Hepatocyte (in vitro differentiated cells): ENCODE results near the gene RAB3GAP1. TPM values are rescaled to one million over a fixed set of nuclear protein-coding genes. Genes with fewer than 3 reads are reported as not detected.
"Not testable (repeated sequence)": the region's sequence is repeated elsewhere in the genome, so short reads cannot be mapped to it uniquely, and the experiment has no call there.

Experiments used
- DNase-seq: peaks from one replicate; pipeline ENCODE4 v3.0.0-alpha.2; 2016; ENCODE audit warnings: low spot score
- H2AFZ ChIP-seq: fragments of 200-600 bp; sonication (generic); 2 replicates; pipeline ENCODE4 v1.6.0; 2016; ENCODE audit warnings: antibody characterized with exemption, mild to moderate bottlenecking
- H3K27ac ChIP-seq: fragments of 200-600 bp; sonication (generic); 2 replicates; pipeline ENCODE4 v1.5.1; 2016; ENCODE audit warnings: mild to moderate bottlenecking
- H3K27me3 ChIP-seq: fragments of 200-600 bp; sonication (generic); 2 replicates; pipeline ENCODE4 v1.6.1; 2016
- H3K36me3 ChIP-seq: fragments of 200-600 bp; sonication (generic); replicated peaks from 2 replicates; pipeline ENCODE4 v1.5.1; 2016; ENCODE audit warnings: low read depth; ENCODE audit not compliant: insufficient read depth
- H3K4me1 ChIP-seq: fragments of 200-600 bp; sonication (generic); 2 replicates; pipeline ENCODE4 v1.5.1; 2016; ENCODE audit warnings: mild to moderate bottlenecking, moderate library complexity; ENCODE audit not compliant: insufficient read depth
- H3K4me2 ChIP-seq: fragments of 200-600 bp; sonication (generic); 2 replicates; pipeline ENCODE4 v1.6.0; 2016
- H3K4me3 ChIP-seq: fragments of 200-600 bp; sonication (generic); 2 replicates; pipeline ENCODE4 v1.5.1; 2016; ENCODE audit warnings: mild to moderate bottlenecking
- H3K79me2 ChIP-seq: fragments of 200-600 bp; sonication (generic); 2 replicates; pipeline ENCODE4 v1.6.0; 2017; ENCODE audit warnings: mild to moderate bottlenecking
- H3K9me2 ChIP-seq: fragments of 200-600 bp; sonication (generic); replicated peaks from 2 replicates; pipeline ENCODE4 v1.6.0; 2017; ENCODE audit warnings: mild to moderate bottlenecking; ENCODE audit not compliant: insufficient read depth
- H3K9me3 ChIP-seq: fragments of 200-600 bp; sonication (generic); 2 replicates; pipeline ENCODE4 v1.5.1; 2016; ENCODE audit warnings: low read depth, mild to moderate bottlenecking
- H4K20me1 ChIP-seq: fragments of 200-600 bp; sonication (generic); 2 replicates; pipeline ENCODE4 v1.6.0; 2016; ENCODE audit warnings: mild to moderate bottlenecking; ENCODE audit not compliant: insufficient read depth, poor library complexity, severe bottlenecking
- CTCF ChIP-seq: fragments of 200-600 bp; sonication (generic); IDR thresholded peaks from 2 replicates; pipeline ENCODE4 v1.5.1; 2016; ENCODE audit warnings: antibody characterized with exemption, mild to moderate bottlenecking; ENCODE audit not compliant: poor library complexity
- EZH2 ChIP-seq: fragments of 200-600 bp; sonication (generic); IDR thresholded peaks from 2 replicates; pipeline ENCODE4 v1.6.1; 2016; ENCODE audit warnings: antibody characterized with exemption, mild to moderate bottlenecking, borderline replicate concordance
- EZH2phosphoT487 ChIP-seq: fragments of 200-600 bp; sonication (generic); IDR thresholded peaks from one replicate; pipeline ENCODE4 v1.6.1; 2018; ENCODE audit warnings: antibody characterized with exemption, mild to moderate bottlenecking, low read depth, moderate library complexity; ENCODE audit not compliant: unreplicated experiment, severe bottlenecking
- WGBS: methylation state at CpG from one replicate; pipeline ENCODE4 v1.1.6; 2016; ENCODE audit warnings: low lambda C conversion rate; ENCODE audit errors: missing lambda C conversion rate; 5-methylcytosine and 5-hydroxymethylcytosine counted together
- polyA plus RNA-seq: library from polyadenylated mRNA; unstranded; fragments of >200 nt; fragmentation: Nextera tagmentation; extraction: Ambion mirVana; gene quantifications from 2 replicates; pipeline ENCODE4 v1.2.1, GENCODE V29; 2016
- total RNA-seq: library from RNA; depleted of rRNA; stranded (reverse); fragments of >200 nt; gene quantifications from 2 replicates; pipeline ENCODE4 v1.2.3, GENCODE V29; 2014

RAB3GAP1 gene
- total and polyA plus RNA-seq, 2 experiments from 2014 or later: 17.7 to 62.5 TPM

- Histone ChIP-seq H4K20me1 (no peaks in the 10 kb centered on the region), H3K27me3 (no peaks in the 10 kb centered on the region), H3K4me2 (no peak overlapping the region), H3K9me3 (no peaks in the 10 kb centered on the region), H3K4me1 (no peaks in the 10 kb centered on the region), H3K36me3 (no peaks in the 10 kb centered on the region), H3K27ac (no peak overlapping the region), H3K79me2 (peaks cover 5% of the 10 kb centered on the region), H3K9me2 (no peaks in the 10 kb centered on the region), H3K4me3 (no peak overlapping the region), H2AFZ (no peak overlapping the region)
- DNase-seq: no peak
- TF ChIP-seq EZH2phosphoT487: no peak
- TF ChIP-seq CTCF: no peak
- no peak for TF ChIP-seq EZH2
- WGBS: 69% methylated on average over 5 of the region's 5 CpGs
These were observed 47.9 kb downstream of the RAB3GAP1 start for GRCh38 chr2:135099802-135100483.

- no peaks in the 10 kb centered on the region for H4K20me1 ChIP-seq
- no peak overlapping the region for H3K4me3 ChIP-seq
- DNase-seq: no peak
- 67% methylated on average over 1 of the region's 1 CpG for WGBS
- H3K79me2 ChIP-seq: peaks cover 2% of the 10 kb centered on the region
- H3K9me3 ChIP-seq: peaks cover 4% of the 10 kb centered on the region
- H3K4me2 ChIP-seq: no peak overlapping the region
- no peaks in the 10 kb centered on the region for H3K9me2 ChIP-seq
- no peak overlapping the region for H3K27ac ChIP-seq
- no peaks in the 10 kb centered on the region for H3K4me1 ChIP-seq
- no peak for TF ChIP-seq EZH2phosphoT487
- TF ChIP-seq CTCF: no peak
- no peak for TF ChIP-seq EZH2
- H3K27me3 ChIP-seq: no peaks in the 10 kb centered on the region
- H3K36me3 ChIP-seq: no peaks in the 10 kb centered on the region
- no peak overlapping the region for H2AFZ ChIP-seq
These were observed 51.8 kb downstream of the RAB3GAP1 start for GRCh38 chr2:135103843-135104242.

- not testable (repeated sequence) for H3K27ac ChIP-seq, DNase-seq, H3K36me3 ChIP-seq, H3K4me2 ChIP-seq, H3K9me2 ChIP-seq, H2AFZ ChIP-seq, H3K79me2 ChIP-seq, H4K20me1 ChIP-seq, H3K27me3 ChIP-seq, H3K9me3 ChIP-seq, H3K4me3 ChIP-seq, H3K4me1 ChIP-seq
- 94% methylated on average over 20 of the region's 56 CpGs for WGBS
These were observed 53.6 kb downstream of the RAB3GAP1 start for GRCh38 chr2:135105513-135106316.

- Histone ChIP-seq H3K9me3 (no peaks in the 10 kb centered on the region), H3K27me3 (no peaks in the 10 kb centered on the region), H3K4me1 (no peaks in the 10 kb centered on the region), H3K4me3 (no peak overlapping the region), H3K4me2 (no peak overlapping the region), H4K20me1 (no peaks in the 10 kb centered on the region), H3K79me2 (no peaks in the 10 kb centered on the region), H3K36me3 (no peaks in the 10 kb centered on the region), H3K9me2 (no peaks in the 10 kb centered on the region), H3K27ac (no peak overlapping the region), H2AFZ (no peak overlapping the region)
- DNase-seq: no peak
- TF ChIP-seq CTCF (no peak), EZH2 (no peak), EZH2phosphoT487 (no peak)
- 94% methylated on average over 3 of the region's 3 CpGs for WGBS
These were observed 61.2 kb downstream of the RAB3GAP1 start for GRCh38 chr2:135113322-135113721.
